Immature natural killer cell (primary cell): ENCODE data around the gene ETS1. TPM values are rescaled to one million over a fixed set of nuclear protein-coding genes. Genes with fewer than 3 reads are reported as not detected.

ENCODE experiments used
- DNase-seq, 3 donors: peaks; one replicate each; pipeline ENCODE4 v3.0.0; 2022; ENCODE audit warnings: mixed read lengths in 1 of 3
- H3K27ac Mint-ChIP-seq, 6 donors: one replicate each; pipeline ENCODE4 v1.8.0; 2020; ENCODE audit warnings: mixed read lengths in 6 of 6, mild to moderate bottlenecking in 5 of 6, inconsistent platforms in 4 of 6, moderate library complexity in 3 of 6
- H3K27me3 Mint-ChIP-seq, 3 donors: one replicate each; pipeline ENCODE4 v1.8.0; 2020 to 2021; ENCODE audit warnings: low read depth in 3 of 3, mild to moderate bottlenecking in 3 of 3, mixed read lengths in 3 of 3, moderate library complexity in 3 of 3, inconsistent platforms in 1 of 3
- H3K36me3 Mint-ChIP-seq, 3 donors: one replicate each; pipeline ENCODE4 v1.8.0; 2020; ENCODE audit warnings: mixed read lengths in 3 of 3, inconsistent platforms in 2 of 3, mild to moderate bottlenecking in 2 of 3
- H3K4me1 Mint-ChIP-seq, 2 donors: one replicate each; pipeline ENCODE4 v1.8.0; 2020; ENCODE audit warnings: inconsistent platforms in 2 of 2, mild to moderate bottlenecking in 2 of 2, mixed read lengths in 2 of 2, moderate library complexity in 1 of 2
- H3K4me3 Mint-ChIP-seq, 5 donors: one replicate each; pipeline ENCODE4 v1.8.0; 2020; ENCODE audit warnings: mild to moderate bottlenecking in 5 of 5, mixed read lengths in 5 of 5, inconsistent platforms in 3 of 5, moderate library complexity in 3 of 5
- H3K9me3 Mint-ChIP-seq, 6 donors: one replicate each; pipeline ENCODE4 v1.8.0; 2020; ENCODE audit warnings: mild to moderate bottlenecking in 6 of 6, mixed read lengths in 6 of 6, inconsistent platforms in 4 of 6, moderate library complexity in 3 of 6
- polyA plus RNA-seq, 3 donors: library from polyadenylated mRNA; unstranded; fragments of 300-500 nt; fragmentation: Illumina TruSeq; gene quantifications; one replicate each; pipeline ENCODE4 v1.2.3, GENCODE V29; 2021

The ETS1 gene
- polyA plus RNA-seq, 3 donors from 2014 or later = 264 to 329 (median 284) TPM

DNA sequence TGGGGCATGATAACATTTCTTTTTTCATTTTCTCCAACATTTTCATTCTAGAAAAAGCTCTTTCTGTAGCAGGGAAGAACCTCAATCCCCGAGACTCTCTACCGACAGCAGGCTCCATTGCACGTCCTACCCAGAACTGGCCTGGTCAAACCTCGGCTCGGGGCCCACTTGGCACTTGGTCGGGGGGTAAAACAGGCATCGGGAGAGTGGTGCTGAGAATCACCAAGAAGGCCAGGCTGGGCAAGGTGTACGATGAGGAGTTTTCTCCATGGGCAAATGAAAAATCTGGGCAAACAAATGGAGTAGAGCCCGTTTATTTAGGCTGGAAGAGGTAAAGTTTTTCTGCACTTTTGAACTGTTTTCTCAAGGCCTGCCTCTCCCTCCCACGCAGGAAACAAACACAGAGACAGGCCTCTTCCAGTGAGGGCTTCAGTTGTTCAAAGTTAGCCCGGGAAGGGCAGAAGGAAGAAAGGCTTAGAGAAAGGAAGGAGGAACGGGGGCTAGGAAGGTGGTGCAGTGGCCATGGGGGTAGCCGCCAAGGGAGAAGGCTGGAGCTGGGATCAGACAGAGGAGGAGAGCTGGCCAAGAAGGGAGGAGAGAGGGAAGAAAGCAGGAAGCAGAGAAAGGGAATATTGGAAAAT, 87.6 kb downstream of the ETS1 start:
- DNase-seq = no peak
- Mint-ChIP-seq H3K27ac (peak overlapping the region; percentile 86 to 98 (median 96)), H3K27me3 (peaks cover 2 to 22% (median 3%) of the 10 kb centered on the region in 3 donors), H3K9me3 (no peaks in the 10 kb centered on the region), H3K4me1 (peaks cover 98 to 100% of the 10 kb centered on the region in 2 donors), H3K36me3 (peaks cover 3 to 15% (median 5%) of the 10 kb centered on the region in 3 donors), H3K4me3 (peak overlapping the region; percentile 76 to 90 (median 78))

DNA sequence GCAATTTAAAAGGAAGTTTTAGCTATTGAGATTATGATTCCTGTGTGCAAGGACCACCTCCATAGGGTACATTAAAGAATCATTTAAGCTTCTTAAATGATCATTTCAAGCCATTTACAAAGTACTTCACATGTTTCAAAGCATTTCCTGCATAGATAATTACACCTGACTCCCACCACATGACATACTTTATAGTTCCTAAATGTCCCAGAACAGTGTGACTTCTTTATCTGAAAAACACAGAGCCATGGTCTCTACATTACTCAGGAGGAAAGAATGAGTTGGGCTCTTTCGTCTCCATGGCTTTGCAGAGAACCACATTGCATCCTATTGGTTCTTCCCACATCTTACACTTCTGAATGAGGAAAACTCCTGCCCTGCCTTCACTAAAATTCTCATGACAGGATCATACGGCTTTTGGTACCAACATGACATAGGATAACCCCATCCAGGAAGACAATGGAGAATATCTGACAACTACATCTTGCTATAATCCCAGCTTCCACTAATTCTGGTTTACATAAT, 88.6 kb downstream of the ETS1 start:
- Mint-ChIP-seq H3K4me3 (peak overlapping the region; percentile 76 to 90 (median 78)), H3K36me3 (peaks cover 3 to 18% (median 5%) of the 10 kb centered on the region in 3 donors), H3K27ac (peak overlapping the region; percentile 86 to 98 (median 96)), H3K9me3 (no peaks in the 10 kb centered on the region), H3K27me3 (peaks cover 2 to 19% (median 3%) of the 10 kb centered on the region in 3 donors), H3K4me1 (peaks cover 97 to 100% of the 10 kb centered on the region in 2 donors)
- no peak for DNase-seq

DNA sequence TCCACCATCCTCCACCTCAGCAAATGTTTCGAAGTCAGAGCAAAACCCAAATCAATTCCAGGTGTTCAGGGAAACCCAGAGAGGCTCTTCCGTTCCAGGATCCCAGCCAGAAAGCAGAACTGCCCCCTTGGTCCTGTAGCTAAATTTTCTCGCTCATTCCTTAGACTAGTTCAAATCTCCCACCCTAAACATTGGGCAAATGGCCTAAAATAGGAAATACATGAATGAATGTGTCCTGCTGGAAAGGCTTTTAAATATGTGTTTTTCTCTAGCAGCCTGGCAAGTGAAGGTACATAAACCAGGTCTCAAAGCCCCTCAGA, 89.6 kb downstream of the ETS1 start:
- Mint-ChIP-seq H3K36me3 (peaks cover 3 to 15% (median 5%) of the 10 kb centered on the region in 3 donors), H3K4me3 (peak overlapping the region; percentile 66 to 86 (median 70)), H3K4me1 (peaks cover 97 to 100% of the 10 kb centered on the region in 2 donors), H3K27ac (peak overlapping the region; percentile 86 to 94 (median 88)), H3K27me3 (peaks cover 2 to 14% (median 3%) of the 10 kb centered on the region in 3 donors), H3K9me3 (no peaks in the 10 kb centered on the region)
- no peak for DNase-seq

DNA sequence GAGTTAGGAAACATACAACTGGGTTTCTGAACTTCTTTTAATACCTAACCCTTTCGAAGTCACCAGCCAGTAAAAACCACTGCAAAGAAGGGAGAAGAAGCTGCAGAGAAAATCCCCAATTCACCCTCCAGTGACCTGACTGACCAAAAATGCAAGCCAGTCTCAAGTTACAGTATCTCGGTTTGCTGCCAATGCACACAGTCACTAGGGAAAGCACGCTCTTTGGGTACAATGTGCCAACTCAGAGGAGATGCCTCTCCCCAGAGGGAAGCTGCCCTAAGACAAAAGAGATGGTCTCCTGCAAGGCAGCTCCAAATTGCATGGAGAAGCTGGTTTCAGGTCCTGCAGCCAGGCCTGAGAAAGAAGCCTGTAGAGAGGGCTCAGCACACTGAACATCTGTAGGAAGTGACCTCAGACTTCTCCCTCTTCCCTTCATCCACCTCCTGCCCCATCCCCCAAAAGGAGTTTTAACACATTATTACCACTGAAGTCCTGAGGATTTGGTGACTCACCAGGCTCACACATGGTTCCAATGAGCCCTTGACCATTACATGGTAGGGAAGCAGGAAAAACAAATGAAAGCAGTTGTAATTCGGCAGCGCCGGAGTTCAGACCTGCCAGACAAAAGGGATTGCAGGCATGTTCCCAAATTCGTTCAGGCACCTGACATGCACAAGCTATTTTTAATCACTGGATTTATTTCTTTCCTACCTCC, 90.1 kb downstream of the ETS1 start:
- H3K4me3 Mint-ChIP-seq = peak overlapping the region; percentile 66 to 86 (median 70)
- H3K27ac Mint-ChIP-seq = peak overlapping the region; percentile 86 to 94 (median 88)
- H3K36me3 Mint-ChIP-seq = peaks cover 3 to 17% (median 5%) of the 10 kb centered on the region in 3 donors
- H3K9me3 Mint-ChIP-seq = no peaks in the 10 kb centered on the region
- H3K27me3 Mint-ChIP-seq = peaks cover 2 to 14% (median 3%) of the 10 kb centered on the region in 3 donors
- peaks cover 97 to 100% of the 10 kb centered on the region in 2 donors for H3K4me1 Mint-ChIP-seq
- DNase-seq = no peak

DNA sequence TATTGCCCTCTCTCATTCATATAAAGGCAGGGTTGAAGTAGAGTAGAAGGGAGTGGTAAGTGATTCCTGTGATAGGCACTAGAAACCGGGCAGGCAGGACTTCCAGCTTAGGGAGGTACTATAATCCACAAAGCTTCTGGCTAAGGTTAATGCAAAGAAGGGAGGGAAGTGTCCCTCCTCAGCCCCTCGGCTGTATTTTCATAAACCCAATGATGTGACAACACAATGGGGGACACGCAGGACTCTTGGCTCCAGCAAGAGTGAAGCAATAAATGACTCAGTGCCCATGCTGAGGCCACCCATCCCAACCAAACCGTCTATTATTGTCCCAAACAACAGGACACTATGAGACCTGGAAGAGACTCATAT, 90.7 kb downstream of the ETS1 start:
- Mint-ChIP-seq H3K27me3 (peaks cover 2 to 13% (median 3%) of the 10 kb centered on the region in 3 donors), H3K4me3 (peak overlapping the region; percentile 66 to 86 (median 70)), H3K9me3 (no peaks in the 10 kb centered on the region), H3K27ac (peak overlapping the region; percentile 86 to 94 (median 88)), H3K36me3 (peaks cover 3 to 19% (median 6%) of the 10 kb centered on the region in 3 donors), H3K4me1 (peaks cover 97 to 100% of the 10 kb centered on the region in 2 donors)
- DNase-seq = no peak

DNA sequence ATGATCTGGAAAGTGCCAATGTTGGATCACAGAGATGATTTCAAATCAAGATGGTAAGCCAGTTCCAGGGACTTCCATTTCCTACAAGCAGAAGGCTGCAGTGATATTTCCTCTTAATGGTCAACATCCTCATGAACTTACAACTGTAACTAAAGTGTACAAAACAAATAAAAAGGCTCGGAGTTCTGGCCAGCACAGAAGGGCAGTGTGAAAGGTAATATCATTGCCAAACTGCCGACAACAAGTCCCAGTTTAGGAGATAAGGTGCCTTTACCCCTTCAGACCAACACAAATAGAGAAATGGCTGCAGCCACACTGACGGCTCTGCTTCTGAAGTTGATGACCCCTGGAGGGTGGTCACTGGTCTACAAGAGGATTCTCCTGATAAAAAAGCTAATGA, 91.1 kb downstream of the ETS1 start:
- H3K4me3 Mint-ChIP-seq = peak overlapping the region; percentile 66 to 86 (median 70)
- no peak for DNase-seq
- peaks cover 7 to 23% (median 10%) of the 10 kb centered on the region in 3 donors for H3K36me3 Mint-ChIP-seq
- H3K9me3 Mint-ChIP-seq = no peaks in the 10 kb centered on the region
- H3K27ac Mint-ChIP-seq = peak overlapping the region; percentile 86 to 94 (median 88)
- H3K4me1 Mint-ChIP-seq = peaks cover 97 to 100% of the 10 kb centered on the region in 2 donors
- H3K27me3 Mint-ChIP-seq = peaks cover 2 to 10% (median 3%) of the 10 kb centered on the region in 3 donors

DNA sequence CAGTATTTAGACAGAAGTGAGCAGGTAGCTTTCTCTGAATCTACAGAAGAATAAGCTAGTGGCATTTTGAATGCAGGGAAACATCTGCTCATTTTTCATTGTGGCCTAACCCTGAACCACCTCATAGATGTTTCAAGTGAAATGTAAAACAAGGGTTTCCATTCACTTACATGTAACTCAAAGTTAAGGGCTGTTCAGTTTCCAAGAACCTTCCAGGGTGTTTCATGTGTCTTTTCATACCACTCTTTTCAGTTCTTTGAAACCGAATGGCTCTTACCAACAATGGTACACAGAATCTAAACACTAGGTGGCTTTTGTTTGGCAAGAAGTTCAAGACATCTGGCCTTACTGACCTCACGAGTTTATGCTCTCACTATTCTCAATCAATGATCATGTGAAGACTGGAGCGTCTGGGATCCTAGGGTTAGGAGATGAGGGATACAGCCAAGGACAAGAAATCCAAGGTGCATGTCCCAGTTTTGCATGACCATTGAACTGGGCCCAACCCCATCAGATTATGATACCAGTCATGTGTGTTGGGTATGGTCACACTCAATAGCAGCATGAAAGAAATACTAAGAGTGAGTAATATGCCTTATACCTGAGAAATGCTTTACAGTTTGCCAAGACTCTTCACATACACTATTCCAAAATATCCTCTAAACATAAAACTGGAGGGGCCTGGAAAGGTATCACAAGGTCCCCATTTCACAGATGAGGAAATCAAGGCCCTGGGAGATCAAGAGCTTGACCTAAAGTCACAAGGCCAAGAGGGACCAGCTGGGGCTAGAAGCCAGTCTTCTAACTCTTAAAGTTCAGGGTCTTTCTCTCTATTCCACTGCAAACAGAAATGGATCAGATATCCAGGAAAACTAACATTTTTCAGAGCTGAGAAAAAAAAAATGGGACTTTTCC, 92.7 kb downstream of the ETS1 start:
- peak overlapping the region; percentile 86 to 94 (median 88) for H3K27ac Mint-ChIP-seq
- no peak for DNase-seq
- H3K9me3 Mint-ChIP-seq = no peaks in the 10 kb centered on the region
- H3K36me3 Mint-ChIP-seq = peaks cover 12 to 35% (median 13%) of the 10 kb centered on the region in 3 donors
- H3K27me3 Mint-ChIP-seq = peaks cover 0 to 4% (median 0%) of the 10 kb centered on the region in 3 donors
- H3K4me3 Mint-ChIP-seq = peak overlapping the region; percentile 55 to 86 (median 66)
- peaks cover 98 to 100% of the 10 kb centered on the region in 2 donors for H3K4me1 Mint-ChIP-seq

DNA sequence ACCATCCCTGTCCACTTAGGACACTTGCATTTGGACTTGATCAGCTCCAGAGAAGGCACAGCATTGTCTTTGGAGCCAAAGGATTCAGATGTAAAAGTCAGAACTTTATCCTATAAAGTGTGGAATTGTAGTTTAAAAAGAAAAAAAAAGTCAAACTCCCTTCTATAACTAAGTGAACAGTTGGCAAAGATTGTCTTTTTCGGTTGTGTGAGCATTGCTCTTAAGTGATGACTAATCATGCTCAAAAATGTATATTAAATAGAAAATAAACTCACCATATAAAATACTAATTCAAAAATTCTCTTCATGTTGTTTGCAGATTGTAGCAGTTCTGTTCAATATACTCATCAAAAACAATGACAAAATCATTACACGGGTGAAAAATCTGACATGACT, 93.8 kb downstream of the ETS1 start:
- Mint-ChIP-seq H3K4me3 (peak overlapping the region; percentile 37 to 73 (median 58)), H3K27me3 (peaks cover 2 to 4% (median 2%) of the 10 kb centered on the region in 3 donors), H3K4me1 (peaks cover 98 to 100% of the 10 kb centered on the region in 2 donors), H3K9me3 (no peaks in the 10 kb centered on the region), H3K36me3 (peaks cover 22 to 46% (median 23%) of the 10 kb centered on the region in 3 donors), H3K27ac (peak overlapping the region; percentile 86 to 95 (median 94))
- no peak for DNase-seq

DNA sequence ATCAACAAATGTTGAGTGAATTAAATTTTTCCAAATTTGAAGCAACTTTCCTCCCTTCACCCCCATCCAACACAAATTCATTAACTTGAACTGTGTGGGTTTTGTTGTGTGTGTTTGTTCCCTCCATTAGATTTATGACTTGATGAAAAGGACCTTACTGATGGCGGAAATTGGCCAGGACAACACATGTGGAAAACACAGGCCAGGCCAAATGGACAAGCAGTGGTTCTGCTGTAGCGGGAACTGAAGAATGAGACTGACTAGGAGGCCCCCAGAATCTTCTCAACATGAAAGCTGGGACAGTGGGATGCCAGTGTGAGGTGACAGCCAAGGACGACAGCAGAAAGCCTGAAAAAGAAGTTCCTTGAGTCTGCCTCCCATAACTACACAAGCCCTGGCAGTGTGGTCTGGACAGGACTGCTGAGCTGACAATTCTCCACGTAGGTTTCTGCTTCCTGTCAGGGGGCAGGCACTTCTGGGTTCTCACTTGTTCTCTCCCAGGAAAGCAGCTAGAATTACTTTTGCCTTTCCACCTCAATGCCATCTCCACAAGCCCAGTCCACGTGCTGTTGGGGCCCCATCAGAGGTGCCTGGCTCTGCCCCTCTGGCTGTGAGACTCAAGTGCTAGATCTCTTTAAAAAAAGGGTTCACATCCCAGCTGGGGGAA, 94.3 kb downstream of the ETS1 start:
- Mint-ChIP-seq H3K4me3 (peak overlapping the region; percentile 37 to 73 (median 58)), H3K9me3 (no peaks in the 10 kb centered on the region), H3K27me3 (peaks cover 2 to 4% (median 3%) of the 10 kb centered on the region in 3 donors), H3K4me1 (peaks cover 99 to 100% of the 10 kb centered on the region in 2 donors), H3K27ac (peak overlapping the region; percentile 86 to 95 (median 94)), H3K36me3 (peaks cover 24 to 51% (median 24%) of the 10 kb centered on the region in 3 donors)
- DNase-seq = peak; percentile 49 to 58 (median 54)

DNA sequence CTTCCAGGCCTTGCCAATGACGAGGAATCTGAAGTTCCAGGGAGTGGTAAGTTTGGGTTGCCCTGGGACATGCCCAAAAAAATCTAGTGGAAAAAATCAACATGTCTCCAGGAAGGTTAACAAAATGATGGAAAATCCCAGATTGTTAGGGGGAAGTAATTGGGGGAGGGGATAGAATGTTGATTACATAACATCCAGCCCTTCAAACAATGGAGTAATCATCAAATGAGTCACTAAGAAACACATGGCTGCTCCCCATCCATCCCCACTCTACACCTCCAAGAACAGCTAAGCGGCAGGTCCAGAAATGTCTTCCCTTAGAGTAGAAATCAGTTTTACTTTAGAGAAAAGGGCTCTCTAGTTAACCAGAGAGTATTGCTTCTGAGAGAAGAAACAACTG, 94.9 kb downstream of the ETS1 start:
- H3K36me3 Mint-ChIP-seq = peaks cover 24 to 50% (median 24%) of the 10 kb centered on the region in 3 donors
- peaks cover 2 to 4% (median 4%) of the 10 kb centered on the region in 3 donors for H3K27me3 Mint-ChIP-seq
- H3K9me3 Mint-ChIP-seq = no peaks in the 10 kb centered on the region
- H3K4me3 Mint-ChIP-seq = peak overlapping the region; percentile 37 to 73 (median 58)
- DNase-seq = no peak
- H3K4me1 Mint-ChIP-seq = peaks cover 95 to 100% of the 10 kb centered on the region in 2 donors
- H3K27ac Mint-ChIP-seq = peak overlapping the region; percentile 86 to 95 (median 94)

DNA sequence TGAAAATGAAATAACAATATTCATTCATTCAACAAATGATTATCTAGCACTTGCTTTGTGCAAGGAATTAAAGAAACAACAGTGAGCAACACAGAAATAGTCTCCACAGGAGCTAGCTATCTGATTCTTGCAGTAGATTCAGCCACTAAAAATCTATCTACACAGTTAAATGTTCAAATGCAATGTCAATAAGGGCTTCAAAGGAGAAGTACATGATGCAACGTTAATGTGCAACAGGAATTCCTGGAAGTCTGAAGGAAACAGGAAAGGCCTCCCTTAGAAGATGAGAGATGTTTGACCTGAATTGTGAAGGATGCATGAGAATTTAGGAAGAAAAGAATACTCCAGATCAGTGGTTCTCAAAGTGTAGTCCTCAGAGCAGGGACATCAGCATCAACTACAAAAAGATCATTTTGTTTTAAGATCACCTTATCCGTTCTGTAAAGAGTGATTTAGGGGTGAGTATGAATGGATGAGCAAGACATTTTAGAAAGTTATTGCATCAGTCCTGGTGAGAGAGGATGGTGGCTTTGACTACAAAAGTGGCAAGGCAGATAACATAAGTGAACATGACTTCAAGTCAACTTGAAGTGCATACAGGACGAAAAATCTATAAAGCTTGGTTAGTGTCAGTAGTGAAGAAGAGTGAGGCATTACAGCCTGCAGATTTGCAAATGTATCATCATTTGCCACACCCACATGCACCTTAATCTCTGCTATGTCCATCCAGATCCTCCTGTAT, 96.0 kb downstream of the ETS1 start:
- Mint-ChIP-seq H3K4me3 (peak overlapping the region; percentile 22 to 83 (median 62)), H3K36me3 (peaks cover 24 to 57% (median 30%) of the 10 kb centered on the region in 3 donors), H3K27me3 (peaks cover 2 to 5% (median 4%) of the 10 kb centered on the region in 3 donors), H3K27ac (peak overlapping the region; percentile 86 to 95 (median 94)), H3K4me1 (peaks cover 93 to 100% of the 10 kb centered on the region in 2 donors), H3K9me3 (no peaks in the 10 kb centered on the region)
- no peak for DNase-seq

DNA sequence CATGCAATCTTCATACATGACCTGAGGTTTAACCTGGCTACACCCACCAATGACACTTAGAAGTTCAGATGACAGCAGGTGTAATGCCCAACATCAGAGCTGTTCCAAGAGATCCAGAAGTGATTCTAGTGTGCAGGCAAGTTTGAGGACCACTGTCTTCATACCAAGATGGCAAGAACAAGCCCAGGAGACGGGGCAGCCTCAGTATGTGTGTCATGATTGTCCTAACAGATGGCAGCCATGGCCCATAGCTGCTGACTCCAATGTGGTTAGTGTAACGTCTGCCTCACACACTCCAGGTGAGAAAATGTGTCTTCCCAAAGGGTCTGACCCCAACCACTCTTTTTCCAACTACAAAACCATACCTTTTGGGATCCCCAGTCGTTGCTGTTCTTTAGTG, 97.3 kb downstream of the ETS1 start:
- peaks cover 92 to 100% of the 10 kb centered on the region in 2 donors for H3K4me1 Mint-ChIP-seq
- peaks cover 2 to 5% (median 4%) of the 10 kb centered on the region in 3 donors for H3K27me3 Mint-ChIP-seq
- DNase-seq = no peak
- peaks cover 33 to 63% (median 43%) of the 10 kb centered on the region in 3 donors for H3K36me3 Mint-ChIP-seq
- H3K9me3 Mint-ChIP-seq = no peaks in the 10 kb centered on the region
- H3K4me3 Mint-ChIP-seq = peak overlapping the region; percentile 22 to 75 (median 61)
- H3K27ac Mint-ChIP-seq = peak overlapping the region; percentile 86 to 95 (median 94)
